NOMO-1 treated with DMSO at 0.1 percent for 48 hours (cell line): ENCODE measurements around the gene MYL7.
"Not testable (repeated sequence)": the region's sequence is repeated elsewhere in the genome, so short reads cannot be mapped to it uniquely, and the experiment has no call there.

Experiments
- DNase-seq: peaks from one replicate; lab custom pipeline; 2025; ENCODE audit not compliant: unreplicated experiment; lab: John Stamatoyannopoulos, UW

Gene MYL7

GRCh38 chr7:44133295-44133694 lies 7.8 kb downstream of the MYL7 start:
- no peak for DNase-seq

GRCh38 chr7:44132039-44132438 lies 9.1 kb downstream of the MYL7 start:
- no peak for DNase-seq

- no peak for DNase-seq
These were observed 9.7 kb downstream of the MYL7 start for GRCh38 chr7:44131173-44132029.

- no peak for DNase-seq
These were observed 12.2 kb downstream of the MYL7 start for GRCh38 chr7:44128721-44129582.

- DNase-seq: no peak
These were observed 14.0 kb downstream of the MYL7 start for GRCh38 chr7:44127161-44127560.

- DNase-seq: not testable (repeated sequence)
These were observed 14.6 kb downstream of the MYL7 start for GRCh38 chr7:44126574-44126973.

GRCh38 chr7:44124822-44125202 lies 16.3 kb downstream of the MYL7 start:
- DNase-seq: no peak

GRCh38 chr7:44123190-44124003 lies 17.7 kb downstream of the MYL7 start, which contains the start of gene POLD2:
Gene POLD2, minus strand, starts transcription at chr7:44123548. Its CDS starts 1,495 bp downstream, at chr7:44122053.
- DNase-seq: peak; percentile 97

- no peak for DNase-seq
These were observed 18.6 kb downstream of the MYL7 start for GRCh38 chr7:44122529-44122928.

GRCh38 chr7:44121761-44122420 lies 19.2 kb downstream of the MYL7 start:
- DNase-seq: no peak

GRCh38 chr7:44120395-44120794 lies 20.7 kb downstream of the MYL7 start:
- no peak for DNase-seq

GRCh38 chr7:44119829-44120380 lies 21.2 kb downstream of the MYL7 start:
- DNase-seq: no peak

- DNase-seq: no peak
These were observed 23.2 kb downstream of the MYL7 start for GRCh38 chr7:44117801-44118429.

- no peak for DNase-seq
These were observed 24.1 kb downstream of the MYL7 start for GRCh38 chr7:44116789-44117666.

- no peak for DNase-seq
These were observed 24.9 kb downstream of the MYL7 start for GRCh38 chr7:44116087-44116788.

- DNase-seq: no peak
These were observed 26.4 kb downstream of the MYL7 start for GRCh38 chr7:44114586-44115310.

- DNase-seq: no peak
These were observed 27.3 kb downstream of the MYL7 start for GRCh38 chr7:44113764-44114354.
